Hepatocyte (in vitro differentiated cells): ENCODE results near the gene HSD17B2. TPM values are rescaled to one million over a fixed set of nuclear protein-coding genes. Genes with fewer than 3 reads are reported as not detected.

Experiments used
- DNase-seq: peaks from one replicate; pipeline ENCODE4 v3.0.0-alpha.2; 2016; ENCODE audit warnings: low spot score
- H2AFZ ChIP-seq: fragments of 200-600 bp; sonication (generic); 2 replicates; pipeline ENCODE4 v1.6.0; 2016; ENCODE audit warnings: antibody characterized with exemption, mild to moderate bottlenecking
- H3K27ac ChIP-seq: fragments of 200-600 bp; sonication (generic); 2 replicates; pipeline ENCODE4 v1.5.1; 2016; ENCODE audit warnings: mild to moderate bottlenecking
- H3K27me3 ChIP-seq: fragments of 200-600 bp; sonication (generic); 2 replicates; pipeline ENCODE4 v1.6.1; 2016
- H3K36me3 ChIP-seq: fragments of 200-600 bp; sonication (generic); replicated peaks from 2 replicates; pipeline ENCODE4 v1.5.1; 2016; ENCODE audit warnings: low read depth; ENCODE audit not compliant: insufficient read depth
- H3K4me1 ChIP-seq: fragments of 200-600 bp; sonication (generic); 2 replicates; pipeline ENCODE4 v1.5.1; 2016; ENCODE audit warnings: mild to moderate bottlenecking, moderate library complexity; ENCODE audit not compliant: insufficient read depth
- H3K4me2 ChIP-seq: fragments of 200-600 bp; sonication (generic); 2 replicates; pipeline ENCODE4 v1.6.0; 2016
- H3K4me3 ChIP-seq: fragments of 200-600 bp; sonication (generic); 2 replicates; pipeline ENCODE4 v1.5.1; 2016; ENCODE audit warnings: mild to moderate bottlenecking
- H3K79me2 ChIP-seq: fragments of 200-600 bp; sonication (generic); 2 replicates; pipeline ENCODE4 v1.6.0; 2017; ENCODE audit warnings: mild to moderate bottlenecking
- H3K9me2 ChIP-seq: fragments of 200-600 bp; sonication (generic); replicated peaks from 2 replicates; pipeline ENCODE4 v1.6.0; 2017; ENCODE audit warnings: mild to moderate bottlenecking; ENCODE audit not compliant: insufficient read depth
- H3K9me3 ChIP-seq: fragments of 200-600 bp; sonication (generic); 2 replicates; pipeline ENCODE4 v1.5.1; 2016; ENCODE audit warnings: low read depth, mild to moderate bottlenecking
- H4K20me1 ChIP-seq: fragments of 200-600 bp; sonication (generic); 2 replicates; pipeline ENCODE4 v1.6.0; 2016; ENCODE audit warnings: mild to moderate bottlenecking; ENCODE audit not compliant: insufficient read depth, poor library complexity, severe bottlenecking
- CTCF ChIP-seq: fragments of 200-600 bp; sonication (generic); IDR thresholded peaks from 2 replicates; pipeline ENCODE4 v1.5.1; 2016; ENCODE audit warnings: antibody characterized with exemption, mild to moderate bottlenecking; ENCODE audit not compliant: poor library complexity
- EZH2 ChIP-seq: fragments of 200-600 bp; sonication (generic); IDR thresholded peaks from 2 replicates; pipeline ENCODE4 v1.6.1; 2016; ENCODE audit warnings: antibody characterized with exemption, mild to moderate bottlenecking, borderline replicate concordance
- EZH2phosphoT487 ChIP-seq: fragments of 200-600 bp; sonication (generic); IDR thresholded peaks from one replicate; pipeline ENCODE4 v1.6.1; 2018; ENCODE audit warnings: antibody characterized with exemption, mild to moderate bottlenecking, low read depth, moderate library complexity; ENCODE audit not compliant: unreplicated experiment, severe bottlenecking
- WGBS: methylation state at CpG from one replicate; pipeline ENCODE4 v1.1.6; 2016; ENCODE audit warnings: low lambda C conversion rate; ENCODE audit errors: missing lambda C conversion rate; 5-methylcytosine and 5-hydroxymethylcytosine counted together
- polyA plus RNA-seq: library from polyadenylated mRNA; unstranded; fragments of >200 nt; fragmentation: Nextera tagmentation; extraction: Ambion mirVana; gene quantifications from 2 replicates; pipeline ENCODE4 v1.2.1, GENCODE V29; 2016
- total RNA-seq: library from RNA; depleted of rRNA; stranded (reverse); fragments of >200 nt; gene quantifications from 2 replicates; pipeline ENCODE4 v1.2.3, GENCODE V29; 2014

Gene HSD17B2
- total and polyA plus RNA-seq, 2 experiments from 2014 or later: 75.6 to 91.1 TPM

GRCh38 chr16:82116535-82116934 is 81.5 kb downstream of the HSD17B2 start:
- Histone ChIP-seq H3K4me3 (no peak overlapping the region), H4K20me1 (no peaks in the 10 kb centered on the region)

GRCh38 chr16:82118749-82119148 is 83.7 kb downstream of the HSD17B2 start:
- H3K27ac ChIP-seq: no peak overlapping the region
- H3K4me1 ChIP-seq: no peaks in the 10 kb centered on the region
- H3K9me3 ChIP-seq: no peaks in the 10 kb centered on the region
- no peak overlapping the region for H3K4me3 ChIP-seq
- no peaks in the 10 kb centered on the region for H3K79me2 ChIP-seq
- TF ChIP-seq CTCF (no peak), EZH2phosphoT487 (no peak), EZH2 (no peak)
- no peaks in the 10 kb centered on the region for H3K36me3 ChIP-seq
- no peak overlapping the region for H3K4me2 ChIP-seq
- no peaks in the 10 kb centered on the region for H3K27me3 ChIP-seq
- no peaks in the 10 kb centered on the region for H3K9me2 ChIP-seq
- H2AFZ ChIP-seq: no peak overlapping the region
- H4K20me1 ChIP-seq: no peaks in the 10 kb centered on the region
- WGBS: 98% methylated on average over 2 of the region's 2 CpGs
- no peak for DNase-seq

More at GRCh38 chr16:82116535-82116934, 81.5 kb downstream of the HSD17B2 start:
- no peaks in the 10 kb centered on the region for H3K79me2 ChIP-seq
- H3K27me3 ChIP-seq: no peaks in the 10 kb centered on the region
- no peaks in the 10 kb centered on the region for H3K9me2 ChIP-seq
- WGBS: 81% methylated on average over 1 of the region's 1 CpG
- H3K4me2 ChIP-seq: no peak overlapping the region
- H3K36me3 ChIP-seq: no peaks in the 10 kb centered on the region
- no peaks in the 10 kb centered on the region for H3K9me3 ChIP-seq
- DNase-seq: no peak
- TF ChIP-seq EZH2: no peak
- TF ChIP-seq EZH2phosphoT487: no peak
- no peak for TF ChIP-seq CTCF
- H3K27ac ChIP-seq: no peak overlapping the region
- no peak overlapping the region for H2AFZ ChIP-seq
- H3K4me1 ChIP-seq: no peaks in the 10 kb centered on the region

- Histone ChIP-seq H3K79me2 (no peaks in the 10 kb centered on the region), H3K9me3 (no peaks in the 10 kb centered on the region), H3K27me3 (no peaks in the 10 kb centered on the region), H2AFZ (no peak overlapping the region), H3K36me3 (no peaks in the 10 kb centered on the region), H3K4me1 (no peaks in the 10 kb centered on the region), H3K27ac (no peak overlapping the region), H4K20me1 (no peaks in the 10 kb centered on the region), H3K4me2 (no peak overlapping the region), H3K4me3 (no peak overlapping the region), H3K9me2 (no peaks in the 10 kb centered on the region)
- DNase-seq: no peak
- TF ChIP-seq CTCF (no peak), EZH2 (no peak), EZH2phosphoT487 (no peak)
- 80% methylated on average over 4 of the region's 4 CpGs for WGBS
Observed at GRCh38 chr16:82119405-82119804, 84.4 kb downstream of the HSD17B2 start.

- Histone ChIP-seq H2AFZ (no peak overlapping the region), H3K4me2 (no peak overlapping the region), H3K27ac (no peak overlapping the region), H3K79me2 (no peaks in the 10 kb centered on the region), H3K9me2 (no peaks in the 10 kb centered on the region), H3K4me3 (no peak overlapping the region), H3K4me1 (no peaks in the 10 kb centered on the region), H3K9me3 (no peaks in the 10 kb centered on the region), H4K20me1 (no peaks in the 10 kb centered on the region), H3K36me3 (no peaks in the 10 kb centered on the region), H3K27me3 (no peaks in the 10 kb centered on the region)
- TF ChIP-seq EZH2: no peak
- TF ChIP-seq EZH2phosphoT487: no peak
- no peak for TF ChIP-seq CTCF
- 89% methylated on average over 3 of the region's 3 CpGs for WGBS
- no peak for DNase-seq
Observed at GRCh38 chr16:82124651-82125050, 89.6 kb downstream of the HSD17B2 start.
